Natural killer cell (primary cell): ENCODE data around the gene CNTFR. TPM values are rescaled to one million over a fixed set of nuclear protein-coding genes. Genes with fewer than 3 reads are reported as not detected.

Experiments used
- ATAC-seq, 3 donors: fragments of 150-1000 bp in 2 of 3; fragments of 200-7000 bp in 1 of 3; cut with Tn5 transposase; 1 replicate in 1 of 3; 2 replicates in 2 of 3; pipeline ENCODE4 v1.10.0; 2021; ENCODE audit warnings: mild to moderate bottlenecking in 2 of 3, moderate library complexity in 2 of 3
- DNase-seq, 2 donors: peaks; one replicate each; pipeline versions ENCODE4 v3.0.0 to v3.0.0-alpha.2; 2013 to 2021; ENCODE audit warnings: mixed read lengths in 1 of 2
- H3K27ac ChIP-seq: one replicate; pipeline ENCODE4 v1.5.1; 2013; ENCODE audit warnings: mild to moderate bottlenecking, low read length
- H3K27me3 ChIP-seq: one replicate; pipeline ENCODE4 v1.6.1; 2013; ENCODE audit warnings: low read length; ENCODE audit not compliant: control insufficient read depth, insufficient read depth
- H3K36me3 ChIP-seq: one replicate; pipeline ENCODE4 v1.6.1; 2013; ENCODE audit warnings: low read length; ENCODE audit not compliant: control insufficient read depth, insufficient read depth
- H3K4me1 ChIP-seq: one replicate; pipeline ENCODE4 v1.6.1; 2013; ENCODE audit warnings: low read length; ENCODE audit not compliant: control insufficient read depth, insufficient read depth
- H3K4me3 ChIP-seq: one replicate; pipeline ENCODE4 v1.5.1; 2013; ENCODE audit warnings: low read length
- H3K9me3 ChIP-seq: one replicate; pipeline ENCODE4 v1.6.1; 2013; ENCODE audit warnings: low read length; ENCODE audit not compliant: control insufficient read depth, insufficient read depth
- H3K27ac Mint-ChIP-seq, 2 donors: one replicate each; pipeline ENCODE4 v1.8.0; 2022; ENCODE audit warnings: mild to moderate bottlenecking in 2 of 2, mixed read lengths in 2 of 2, moderate library complexity in 1 of 2
- H3K27me3 Mint-ChIP-seq, 2 donors: one replicate each; pipeline ENCODE4 v1.8.0; 2022; ENCODE audit warnings: low read depth in 2 of 2, mixed read lengths in 2 of 2
- H3K36me3 Mint-ChIP-seq: one replicate; pipeline ENCODE4 v1.8.0; 2022; ENCODE audit warnings: mixed read lengths
- H3K4me1 Mint-ChIP-seq, 2 donors: one replicate each; pipeline ENCODE4 v1.8.0; 2022; ENCODE audit warnings: mixed read lengths in 2 of 2
- H3K4me3 Mint-ChIP-seq: one replicate; pipeline ENCODE4 v1.8.0; 2022; ENCODE audit warnings: mild to moderate bottlenecking, moderate library complexity, mixed read lengths
- H3K9me3 Mint-ChIP-seq, 2 donors: one replicate each; pipeline ENCODE4 v1.8.0; 2022; ENCODE audit warnings: mixed read lengths in 2 of 2
- CTCF ChIP-seq: fragments of 200-600 bp; IDR thresholded peaks from one replicate; pipeline ENCODE4 v1.8.0; 2022; ENCODE audit warnings: antibody characterized with exemption
- WGBS: methylation state at CpG from one replicate; pipeline ENCODE4 v1.1.7; 2013; ENCODE audit warnings: missing lambda C conversion rate; ENCODE audit not compliant: insufficient coverage; 5-methylcytosine and 5-hydroxymethylcytosine counted together
- intact Hi-C: fragments of 100-400 bp; cut with micrococcal nuclease; formaldehyde crosslinking; loops from one replicate; pipeline ENCODE4 v1.14.2; 2022
- total RNA-seq, 4 donors: library from RNA; stranded (reverse); fragments of 120-200 nt in 1 of 4; gene quantifications; one replicate each; pipeline versions ENCODE4 v1.2.3 to v1.2.4, GENCODE V29; 2013 to 2022

Gene CNTFR
- total RNA-seq, 3 donors from 2014 or later (not counting 1 experiment from before 2014, with no cell fraction given), result not detected

GRCh38 chr9:34573599-34574325 is 15.8 kb downstream of the CNTFR start:
- ATAC-seq (no peak), DNase-seq (no peak)
- H3K36me3 Mint-ChIP-seq, result no peaks in the 10 kb centered on the region
- intact Hi-C loops, result no loop called here
- H3K4me1 Mint-ChIP-seq, result peaks cover 0 to 8% of the 10 kb centered on the region in 2 donors
- WGBS, result 85% methylated on average over 16 of the region's 17 CpGs
- H3K9me3 ChIP-seq, result no peaks in the 10 kb centered on the region
- H3K9me3 Mint-ChIP-seq, result no peaks in the 10 kb centered on the region
- no peaks in the 10 kb centered on the region for H3K36me3 ChIP-seq
- H3K4me1 ChIP-seq, result peaks cover 8% of the 10 kb centered on the region
- no peak overlapping the region for H3K4me3 Mint-ChIP-seq
- H3K27me3 Mint-ChIP-seq, result peaks cover 34 to 39% of the 10 kb centered on the region in 2 donors
- peaks cover 17% of the 10 kb centered on the region for H3K27me3 ChIP-seq
- H3K4me3 ChIP-seq, result no peak overlapping the region
- TF ChIP-seq CTCF, result no peak
- no peak overlapping the region for H3K27ac ChIP-seq
- H3K27ac Mint-ChIP-seq, result no peak overlapping the region

DNA sequence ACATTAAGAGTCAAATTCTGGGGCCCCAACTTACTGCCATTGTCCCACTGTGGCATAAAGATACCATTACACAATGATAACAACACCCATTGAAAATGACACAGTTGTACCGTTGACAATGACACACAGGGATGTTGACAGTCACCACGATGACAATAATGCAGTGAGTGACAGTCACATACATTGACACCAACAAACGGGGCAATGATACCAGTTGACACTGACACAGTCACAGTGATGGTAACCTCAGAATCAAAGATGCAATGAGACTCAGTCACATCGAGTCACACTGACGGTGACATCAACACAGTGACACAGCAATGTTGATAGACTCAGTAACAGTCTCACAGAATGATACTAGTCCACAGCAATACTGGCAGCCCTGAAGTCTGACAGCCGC is 16.9 kb downstream of the CNTFR start:
- no peak overlapping the region for H3K27ac Mint-ChIP-seq
- peaks cover 3% of the 10 kb centered on the region for H3K4me1 ChIP-seq
- ATAC-seq (no peak), DNase-seq (no peak)
- no peak for TF ChIP-seq CTCF
- intact Hi-C loops, result no loop called here
- peaks cover 35 to 37% of the 10 kb centered on the region in 2 donors for H3K27me3 Mint-ChIP-seq
- peaks cover 10% of the 10 kb centered on the region for H3K27me3 ChIP-seq
- WGBS, result 86% methylated on average over 6 of the region's 6 CpGs
- H3K9me3 ChIP-seq, result no peaks in the 10 kb centered on the region
- H3K36me3 Mint-ChIP-seq, result no peaks in the 10 kb centered on the region
- H3K9me3 Mint-ChIP-seq, result no peaks in the 10 kb centered on the region
- H3K4me3 Mint-ChIP-seq, result no peak overlapping the region
- no peak overlapping the region for H3K4me3 ChIP-seq
- no peaks in the 10 kb centered on the region for H3K36me3 ChIP-seq
- H3K27ac ChIP-seq, result no peak overlapping the region
- peaks cover 0 to 6% of the 10 kb centered on the region in 2 donors for H3K4me1 Mint-ChIP-seq

- peaks cover 0 to under 1% of the 10 kb centered on the region in 2 donors for H3K4me1 Mint-ChIP-seq
- intact Hi-C loops, result no loop called here
- H3K9me3 Mint-ChIP-seq, result no peaks in the 10 kb centered on the region
- H3K27me3 Mint-ChIP-seq, result peaks cover 30 to 35% of the 10 kb centered on the region in 2 donors
- Histone ChIP-seq H3K4me1 (no peaks in the 10 kb centered on the region), H3K36me3 (no peaks in the 10 kb centered on the region), H3K9me3 (no peaks in the 10 kb centered on the region), H3K4me3 (no peak overlapping the region), H3K27ac (no peak overlapping the region), H3K27me3 (peaks cover 6% of the 10 kb centered on the region)
- DNase-seq, result no peak
- H3K36me3 Mint-ChIP-seq, result no peaks in the 10 kb centered on the region
- H3K4me3 Mint-ChIP-seq, result no peak overlapping the region
- no peak overlapping the region for H3K27ac Mint-ChIP-seq
- no peak for TF ChIP-seq CTCF
- no peak for ATAC-seq
These were observed 17.4 kb downstream of the CNTFR start for GRCh38 chr9:34572092-34572491.

DNA sequence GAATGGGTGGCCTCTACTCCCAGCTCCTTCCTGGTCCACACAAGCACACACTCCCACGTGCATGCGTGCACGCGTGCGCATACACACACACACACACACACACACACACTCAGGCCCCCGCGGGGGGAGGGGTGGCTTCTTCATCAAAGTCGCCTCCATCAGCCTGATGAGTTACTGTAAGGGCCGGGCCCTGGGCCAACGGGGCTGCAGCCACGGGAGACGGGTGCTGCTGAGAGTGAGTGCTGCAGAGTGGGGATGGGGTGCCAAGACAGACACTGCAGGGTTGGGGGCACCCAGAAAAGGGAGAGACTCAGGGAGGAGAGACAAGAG is 18.1 kb downstream of the CNTFR start:
- no peaks in the 10 kb centered on the region for H3K36me3 Mint-ChIP-seq
- no peaks in the 10 kb centered on the region for H3K4me1 Mint-ChIP-seq
- no peak overlapping the region for H3K4me3 Mint-ChIP-seq
- peaks cover 26 to 37% of the 10 kb centered on the region in 2 donors for H3K27me3 Mint-ChIP-seq
- H3K36me3 ChIP-seq, result no peaks in the 10 kb centered on the region
- no peaks in the 10 kb centered on the region for H3K9me3 Mint-ChIP-seq
- ATAC-seq (no peak), DNase-seq (no peak)
- intact Hi-C loops, result no loop called here
- H3K9me3 ChIP-seq, result no peaks in the 10 kb centered on the region
- no peak overlapping the region for H3K27ac Mint-ChIP-seq
- H3K27ac ChIP-seq, result no peak overlapping the region
- 89% methylated on average over 12 of the region's 12 CpGs for WGBS
- H3K27me3 ChIP-seq, result no peaks in the 10 kb centered on the region
- H3K4me3 ChIP-seq, result no peak overlapping the region
- H3K4me1 ChIP-seq, result no peaks in the 10 kb centered on the region
- TF ChIP-seq CTCF, result no peak
